OCI-LY3 (cell line): ENCODE results near the gene ASIC1.
A peak's percentile ranks its signal among the peaks of the same experiment; 100 is the strongest.

Experiments used
- H2AFZ ChIP-seq: fragments of 200-600, 300-600 bp; shearing (Covaris generic); 2 replicates; pipeline ENCODE4 v1.6.0; 2014; ENCODE audit warnings: antibody characterized with exemption, low read depth, low read length
- H3K27ac ChIP-seq: fragments of 200-600, 300-600 bp; sonication (generic); 2 replicates; pipeline ENCODE4 v1.5.1; 2014; ENCODE audit warnings: mild to moderate bottlenecking, low read length, moderate library complexity, mixed read lengths
- H3K27me3 ChIP-seq: fragments of 200-600, 300-600 bp; sonication (generic); 2 replicates; pipeline ENCODE4 v1.6.1; 2014; ENCODE audit warnings: low read depth, low read length, mixed read lengths
- H3K36me3 ChIP-seq: fragments of 200-600, 300-600 bp; sonication (generic); replicated peaks from 2 replicates; pipeline ENCODE3; 2014; ENCODE audit warnings: low read depth, low read length, mixed read lengths
- H3K4me1 ChIP-seq: fragments of 300-600, 200-600 bp; sonication (generic); 2 replicates; pipeline ENCODE4 v1.6.1; 2014; ENCODE audit warnings: low read length, mixed read lengths
- H3K4me2 ChIP-seq: fragments of 200-600, 300-600 bp; sonication (generic); 2 replicates; pipeline ENCODE4 v1.6.1; 2014; ENCODE audit warnings: low read length, mixed read lengths
- H3K4me3 ChIP-seq: fragments of 300-600, 200-600 bp; sonication (generic); 2 replicates; pipeline ENCODE4 v1.5.1; 2014; ENCODE audit warnings: antibody characterized with exemption, mild to moderate bottlenecking, low read length, moderate library complexity
- H3K79me2 ChIP-seq: fragments of 300-600, 200-600 bp; shearing (Covaris generic); 2 replicates; pipeline ENCODE4 v1.6.1; 2014; ENCODE audit warnings: mild to moderate bottlenecking, low read length, mixed read lengths
- H3K9ac ChIP-seq: fragments of 300-600, 200-600 bp; shearing (Covaris generic); 2 replicates; pipeline ENCODE4 v1.6.0; 2014; ENCODE audit warnings: mild to moderate bottlenecking, low read length, moderate library complexity
- H3K9me3 ChIP-seq: fragments of 200-600, 300-600 bp; shearing (Covaris generic); 2 replicates; pipeline ENCODE4 v1.6.1; 2014; ENCODE audit warnings: low read length, mixed read lengths; ENCODE audit not compliant: insufficient read depth
- H4K20me1 ChIP-seq: fragments of 200-600, 300-600 bp; sonication (generic); 2 replicates; pipeline ENCODE4 v1.6.1; 2016; ENCODE audit warnings: low read length, mixed read lengths; ENCODE audit not compliant: insufficient read depth
- EZH2phosphoT487 ChIP-seq: fragments of 200-600 bp; shearing (Covaris generic); IDR thresholded peaks from 2 replicates; pipeline ENCODE4 v1.6.1; 2018; ENCODE audit warnings: antibody characterized with exemption, mixed run types, low read depth
- TF ChIP-seq, protein P1 (sequence below): fragments of 200-600, 300-600 bp; sonication (generic); IDR thresholded peaks from 2 replicates; pipeline ENCODE4 v1.5.1; 2014; ENCODE audit warnings: antibody characterized with exemption, low read length, low read depth

Gene ASIC1

DNA sequence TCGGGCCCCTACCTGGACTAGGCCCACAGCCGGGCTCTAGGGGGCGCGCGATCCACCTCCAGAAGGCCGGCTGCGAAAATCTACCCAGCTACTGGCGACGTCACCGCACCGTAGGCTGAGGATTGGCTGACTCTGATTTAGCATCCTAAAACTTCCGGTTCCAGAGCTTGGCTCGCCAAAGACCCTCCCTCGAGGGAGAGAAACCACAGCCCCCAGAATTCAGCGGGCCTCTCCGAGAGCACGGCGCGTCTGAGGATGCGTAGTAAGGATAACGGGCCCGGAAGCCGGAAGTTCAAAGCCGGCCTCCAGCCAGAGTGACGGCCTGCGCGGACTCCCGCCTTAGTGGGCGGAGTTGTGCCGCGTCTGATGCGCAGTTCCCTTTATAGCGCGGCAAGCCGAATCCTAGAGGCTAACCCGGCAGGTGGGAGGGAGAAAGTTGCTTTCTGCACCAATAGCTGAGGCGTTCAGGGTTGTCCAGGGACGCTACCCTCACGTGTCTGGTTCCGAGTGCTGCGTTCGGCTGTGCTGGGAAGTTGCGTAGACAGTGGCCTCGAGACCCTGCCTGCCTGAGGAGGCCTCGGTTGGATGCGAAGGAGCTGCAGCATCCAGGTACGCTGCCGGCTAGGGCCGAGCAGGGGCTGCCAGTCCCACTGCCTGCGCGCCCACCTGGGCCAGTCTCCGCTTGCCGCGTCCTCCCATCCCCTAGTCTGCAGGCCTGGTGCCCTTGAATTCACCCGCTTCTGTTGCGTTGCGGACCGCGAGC is 54.5 kb downstream of the ASIC1 start, which contains the start of gene COX14:
Gene COX14 (plus strand): TSS at position 544 of the 763 bp plus-strand sequence. CDS start 7,808 bp downstream, outside the sequence.
- Histone ChIP-seq H4K20me1 (no peaks in the 10 kb centered on the region), H3K4me2 (peak within 1 kb of the TSS; percentile 81), H3K4me1 (peaks cover 15% of the 10 kb centered on the region), H3K36me3 (no peaks in the 10 kb centered on the region), H3K9me3 (no peaks in the 10 kb centered on the region), H3K27me3 (no peaks in the 10 kb centered on the region), H3K4me3 (peak within 1 kb of the TSS; percentile 94), H3K9ac (peak within 1 kb of the TSS; percentile 80), H2AFZ (peak within 1 kb of the TSS; percentile 75), H3K27ac (peak within 1 kb of the TSS; percentile 77), H3K79me2 (peaks cover 46% of the 10 kb centered on the region)
- TF ChIP-seq, protein P1, sequence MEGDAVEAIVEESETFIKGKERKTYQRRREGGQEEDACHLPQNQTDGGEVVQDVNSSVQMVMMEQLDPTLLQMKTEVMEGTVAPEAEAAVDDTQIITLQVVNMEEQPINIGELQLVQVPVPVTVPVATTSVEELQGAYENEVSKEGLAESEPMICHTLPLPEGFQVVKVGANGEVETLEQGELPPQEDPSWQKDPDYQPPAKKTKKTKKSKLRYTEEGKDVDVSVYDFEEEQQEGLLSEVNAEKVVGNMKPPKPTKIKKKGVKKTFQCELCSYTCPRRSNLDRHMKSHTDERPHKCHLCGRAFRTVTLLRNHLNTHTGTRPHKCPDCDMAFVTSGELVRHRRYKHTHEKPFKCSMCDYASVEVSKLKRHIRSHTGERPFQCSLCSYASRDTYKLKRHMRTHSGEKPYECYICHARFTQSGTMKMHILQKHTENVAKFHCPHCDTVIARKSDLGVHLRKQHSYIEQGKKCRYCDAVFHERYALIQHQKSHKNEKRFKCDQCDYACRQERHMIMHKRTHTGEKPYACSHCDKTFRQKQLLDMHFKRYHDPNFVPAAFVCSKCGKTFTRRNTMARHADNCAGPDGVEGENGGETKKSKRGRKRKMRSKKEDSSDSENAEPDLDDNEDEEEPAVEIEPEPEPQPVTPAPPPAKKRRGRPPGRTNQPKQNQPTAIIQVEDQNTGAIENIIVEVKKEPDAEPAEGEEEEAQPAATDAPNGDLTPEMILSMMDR: no peak; the same call in 1 of the 2 replicates
- no peak for TF ChIP-seq EZH2phosphoT487

DNA sequence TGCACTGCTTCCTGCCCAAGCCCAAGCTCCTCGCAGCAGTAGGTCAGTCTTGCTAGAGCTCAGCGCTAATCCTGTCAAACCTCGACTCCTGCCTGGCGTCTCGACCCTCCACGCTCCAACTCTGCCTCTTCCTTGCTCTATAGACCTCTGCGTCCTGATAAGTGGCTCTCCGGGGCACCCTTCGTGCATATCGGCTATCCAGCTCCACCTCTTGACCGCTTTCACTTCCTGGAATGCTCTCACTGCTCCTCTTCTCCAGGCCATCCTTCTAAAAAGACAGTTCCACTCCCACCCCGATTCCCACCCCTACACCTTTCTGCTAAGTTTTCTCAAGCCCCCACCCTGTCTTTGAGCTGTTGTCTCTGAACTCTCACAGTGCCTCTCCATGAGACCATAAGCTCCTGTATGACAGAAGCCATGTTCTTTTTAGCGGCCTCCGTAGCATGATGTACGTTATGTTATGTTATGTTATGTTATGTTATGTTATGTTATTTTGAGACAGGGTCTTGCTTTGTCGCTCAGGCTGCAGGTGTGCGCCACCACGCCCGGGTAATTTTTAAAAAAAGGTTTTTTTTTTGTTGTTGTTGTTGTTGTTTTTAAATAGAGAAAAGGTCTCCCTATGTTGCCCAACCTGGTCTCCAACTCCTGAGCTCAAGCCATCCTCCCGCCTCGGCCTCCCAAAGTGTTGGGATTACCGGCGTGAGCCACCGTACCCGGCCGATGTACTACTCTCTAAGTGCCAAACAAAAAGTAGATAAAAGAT is 55.2 kb downstream of the ASIC1 start:
- Histone ChIP-seq H3K36me3 (peaks cover 2% of the 10 kb centered on the region), H4K20me1 (no peaks in the 10 kb centered on the region), H3K9ac (peak overlapping the region; percentile 80), H3K9me3 (no peaks in the 10 kb centered on the region), H3K4me1 (peaks cover 15% of the 10 kb centered on the region), H3K79me2 (peaks cover 53% of the 10 kb centered on the region), H3K4me3 (peak overlapping the region; percentile 94), H3K4me2 (peak overlapping the region; percentile 60), H3K27ac (peak overlapping the region; percentile 77), H3K27me3 (no peaks in the 10 kb centered on the region), H2AFZ (0 out of 2 replicates have a peak overlapping the region, but pooled peaks have one; percentile 43)
- TF ChIP-seq EZH2phosphoT487: no peak
- TF ChIP-seq, protein P1: no peak

DNA sequence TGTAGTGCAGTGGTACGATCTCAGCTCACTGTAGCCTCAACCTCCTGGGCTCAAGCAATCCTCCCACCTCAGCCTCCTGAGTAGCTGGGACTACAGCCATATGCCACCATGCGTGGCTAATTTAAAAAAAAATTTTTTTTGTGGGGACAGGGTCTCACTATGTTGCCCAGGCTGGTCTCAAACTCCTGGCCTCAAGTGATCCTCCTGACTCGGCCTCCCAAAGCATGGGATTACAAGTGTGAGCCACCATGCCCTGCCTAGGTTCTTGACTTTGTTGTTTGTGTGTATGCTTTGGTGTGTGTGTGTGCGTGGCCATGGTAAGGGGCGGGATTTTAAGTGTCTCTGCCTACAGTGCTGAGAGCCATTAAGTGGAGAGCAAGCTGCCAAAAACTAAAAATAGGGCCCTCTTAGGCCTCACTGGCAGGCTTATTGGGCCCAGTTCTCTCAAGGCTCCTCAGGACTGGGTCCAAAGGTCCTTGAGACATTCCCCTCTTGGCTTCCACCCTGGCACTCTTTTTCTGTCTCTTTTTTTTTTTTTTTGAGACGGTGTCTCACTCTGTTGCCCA is 59.7 kb downstream of the ASIC1 start:
- Histone ChIP-seq H3K9ac (no peak overlapping the region), H3K79me2 (peaks cover 74% of the 10 kb centered on the region), H3K4me1 (no peaks in the 10 kb centered on the region), H2AFZ (no peak overlapping the region), H3K36me3 (peaks cover 25% of the 10 kb centered on the region), H3K4me3 (no peak overlapping the region), H4K20me1 (peaks cover 4% of the 10 kb centered on the region; the same call in 1 of the 2 replicates), H3K4me2 (no peak overlapping the region), H3K9me3 (no peaks in the 10 kb centered on the region), H3K27ac (no peak overlapping the region), H3K27me3 (no peaks in the 10 kb centered on the region)
- no peak for TF ChIP-seq EZH2phosphoT487
- TF ChIP-seq, protein P1: no peak

DNA sequence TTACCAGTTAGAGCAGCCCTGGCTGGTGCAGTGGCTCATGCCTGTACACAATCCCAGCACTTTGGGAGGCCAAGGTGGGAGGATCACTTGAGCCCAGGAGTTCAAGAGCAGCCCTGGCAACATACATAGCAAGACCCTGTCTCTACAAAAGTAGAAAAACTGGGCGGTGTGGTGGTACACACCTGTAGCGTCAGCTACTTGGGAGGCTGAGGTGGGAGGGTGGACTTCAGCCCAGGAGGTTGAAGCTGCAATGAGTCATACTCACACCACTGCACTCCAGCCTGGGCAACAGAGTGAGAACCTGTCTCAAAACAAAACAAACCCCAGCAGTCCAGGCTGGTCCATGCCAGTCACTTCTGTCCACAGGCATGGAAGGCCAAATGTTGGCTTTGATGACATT is 62.0 kb downstream of the ASIC1 start:
- peaks cover 51% of the 10 kb centered on the region for H3K79me2 ChIP-seq
- H4K20me1 ChIP-seq: peaks cover 4% of the 10 kb centered on the region; the same call in 1 of the 2 replicates
- no peak overlapping the region for H3K4me2 ChIP-seq
- H3K4me1 ChIP-seq: no peaks in the 10 kb centered on the region
- H3K9me3 ChIP-seq: no peaks in the 10 kb centered on the region
- no peak overlapping the region for H2AFZ ChIP-seq
- no peak overlapping the region for H3K27ac ChIP-seq
- TF ChIP-seq, protein P1: no peak
- TF ChIP-seq EZH2phosphoT487: no peak
- no peak overlapping the region for H3K4me3 ChIP-seq
- no peak overlapping the region for H3K9ac ChIP-seq
- H3K36me3 ChIP-seq: peaks cover 34% of the 10 kb centered on the region
- H3K27me3 ChIP-seq: no peaks in the 10 kb centered on the region
